Left renal pelvis (tissue), 4 donors: Measurements from ENCODE around the gene OPRL1. TPM values are rescaled to one million over a fixed set of nuclear protein-coding genes. Genes with fewer than 3 reads are reported as not detected.
"Not testable (repeated sequence)": the region's sequence is repeated elsewhere in the genome, so short reads cannot be mapped to it uniquely, and the experiment has no call there.

Experiments
- DNase-seq, 4 donors: peaks; one replicate each; pipeline ENCODE4 v3.0.0-alpha.2; 2013; ENCODE audit warnings: low read depth in 4 of 4, low spot score in 3 of 4
- polyA plus RNA-seq, 4 donors: library from polyadenylated mRNA; unstranded; fragments of 120-200 nt; gene quantifications; one replicate each; pipeline ENCODE4 v1.2.1, GENCODE V29; 2013; ENCODE audit not compliant: insufficient read length in 4 of 4

OPRL1 gene
- polyA plus RNA-seq, 4 donors = 0.64 to 1.5 (median 1.2) TPM

GRCh38 chr20:64083378-64083803 lies 3.5 kb downstream of the OPRL1 start:
- DNase-seq = no peak

- no peak for DNase-seq
These were observed 4.2 kb downstream of the OPRL1 start, which contains the start of gene LKAAEAR1 for GRCh38 chr20:64083804-64084684. TSS of gene LKAAEAR1 (minus strand) at chr20:64084398. CDS start at chr20:64084219, 179 bp downstream.

- DNase-seq = no peak
These were observed 4.8 kb downstream of the OPRL1 start for GRCh38 chr20:64084685-64085152.

- DNase-seq = no peak
These were observed 6.9 kb downstream of the OPRL1 start for GRCh38 chr20:64086801-64087200.

- DNase-seq = not testable (repeated sequence)
These were observed 7.4 kb downstream of the OPRL1 start for GRCh38 chr20:64087226-64087825.

- not testable (repeated sequence) for DNase-seq
These were observed 8.7 kb downstream of the OPRL1 start for GRCh38 chr20:64088586-64088985.

GRCh38 chr20:64090165-64090564 lies 10.3 kb downstream of the OPRL1 start:
- DNase-seq = no peak

GRCh38 chr20:64091340-64091739 lies 11.5 kb downstream of the OPRL1 start:
- no peak for DNase-seq

- DNase-seq = no peak
These were observed 11.9 kb downstream of the OPRL1 start for GRCh38 chr20:64091770-64092169.

GRCh38 chr20:64092258-64093012 lies 12.6 kb downstream of the OPRL1 start:
- no peak for DNase-seq

- DNase-seq = no peak
These were observed 13.2 kb downstream of the OPRL1 start for GRCh38 chr20:64093013-64093503.

- no peak for DNase-seq
These were observed 15.6 kb downstream of the OPRL1 start for GRCh38 chr20:64095455-64095854.

- no peak for DNase-seq
These were observed 16.0 kb downstream of the OPRL1 start for GRCh38 chr20:64095927-64096326.

GRCh38 chr20:64096535-64096934 lies 16.7 kb downstream of the OPRL1 start:
- no peak for DNase-seq

- no peak for DNase-seq
These were observed 18.7 kb downstream of the OPRL1 start for GRCh38 chr20:64098471-64099013.

GRCh38 chr20:64099086-64099786 lies 19.4 kb downstream of the OPRL1 start:
- no peak for DNase-seq

GRCh38 chr20:64099880-64100565 lies 20.1 kb downstream of the OPRL1 start:
- no peak for DNase-seq

GRCh38 chr20:64100566-64100888 lies 20.6 kb downstream of the OPRL1 start:
- DNase-seq = no peak

- no peak for DNase-seq
These were observed 21.2 kb downstream of the OPRL1 start for GRCh38 chr20:64100946-64101688.
